Measurements from ENCODE around the gene GRIP2.
"Not testable (repeated sequence)": the region's sequence is repeated elsewhere in the genome, so short reads cannot be mapped to it uniquely, and the experiment has no call there.

Gene GRIP2

GRCh38 chr3:14520149-14520548 is 20.0 kb downstream of the GRIP2 start:
- DNase-seq (ENCODE audit: low read depth): no peak

DNA sequence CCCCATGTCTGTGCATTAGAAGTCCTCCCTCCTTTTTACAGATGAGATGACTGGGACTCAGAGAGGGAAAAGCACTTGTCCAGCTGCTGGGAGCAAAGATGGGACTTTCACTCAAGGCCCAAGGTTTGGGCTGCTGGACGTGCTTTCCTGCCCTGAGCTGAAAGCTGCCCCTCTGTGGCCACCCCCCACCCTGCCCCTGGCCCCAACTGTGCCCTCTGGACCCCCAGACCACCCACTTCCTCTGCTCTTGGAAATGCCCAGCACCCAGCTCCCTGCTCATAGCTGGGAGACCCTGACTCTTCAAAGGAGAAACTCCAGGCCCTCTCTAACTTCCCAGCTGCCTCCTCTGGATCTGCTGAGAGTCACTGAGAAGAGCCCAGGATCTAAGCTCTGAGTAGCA is 20.7 kb downstream of the GRIP2 start:
- no peak for DNase-seq (ENCODE audit: low read depth)

GRCh38 chr3:14518893-14519292 is 21.2 kb downstream of the GRIP2 start:
- no peak for DNase-seq (ENCODE audit: low read depth)

DNA sequence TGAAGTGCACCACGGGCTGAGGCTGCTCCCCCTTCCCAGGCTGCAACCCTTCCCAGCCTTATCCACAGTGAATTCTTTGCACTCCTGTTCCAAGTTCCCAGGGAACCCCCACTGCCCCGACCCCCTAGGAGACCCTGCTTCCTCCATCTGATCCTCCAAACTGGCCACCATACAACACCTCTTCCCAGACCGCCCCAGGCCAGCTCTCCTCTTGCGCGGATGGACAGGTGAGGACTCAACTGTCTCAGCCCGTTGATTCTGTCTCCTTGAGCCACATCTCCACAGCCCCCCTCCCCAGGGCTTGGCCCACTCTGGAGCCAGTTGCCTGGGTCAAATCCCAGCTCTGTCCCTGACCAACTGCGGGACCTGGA is 21.7 kb downstream of the GRIP2 start:
- no peak for DNase-seq (ENCODE audit: low read depth)

DNA sequence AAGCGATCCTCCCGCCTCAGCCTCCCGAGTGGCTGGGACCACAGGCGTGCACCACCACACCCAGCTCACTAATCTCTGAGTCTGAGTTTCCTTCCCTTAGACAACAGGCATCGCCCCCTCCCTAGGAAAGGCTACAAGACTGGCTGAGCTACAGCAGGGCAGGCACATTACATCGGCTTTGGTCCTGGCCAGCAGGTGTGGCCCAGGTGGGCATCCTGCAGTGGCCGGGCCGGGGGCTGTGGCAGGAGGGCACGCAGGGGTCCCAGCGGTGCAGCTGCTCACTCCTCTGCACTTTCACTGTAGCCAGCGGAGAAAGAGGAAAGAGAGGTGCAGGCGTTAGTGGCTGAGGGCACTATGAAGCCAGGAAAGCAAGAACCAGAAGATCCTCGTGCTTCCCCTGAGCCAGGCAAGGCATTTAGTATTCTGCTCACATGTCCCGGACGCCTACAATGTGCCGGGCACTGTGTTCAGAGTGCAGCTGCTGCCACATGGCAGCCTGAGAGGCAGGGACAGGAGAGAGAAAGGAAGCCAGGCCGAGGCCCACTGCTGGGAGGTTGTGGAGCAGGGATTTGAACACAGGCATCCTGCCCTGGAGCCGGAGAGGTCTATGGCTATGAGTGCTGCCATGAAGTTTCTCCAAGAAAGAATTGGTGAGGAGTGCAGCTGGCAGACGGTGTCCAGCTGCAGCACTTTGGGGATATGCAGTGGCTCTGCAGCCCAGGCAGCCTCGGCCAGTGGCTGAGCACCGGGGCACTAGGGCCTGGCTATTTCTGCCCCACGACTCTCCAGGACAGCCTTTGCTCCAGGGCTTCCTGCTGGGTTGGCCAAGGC is 22.3 kb downstream of the GRIP2 start:
- no peak for DNase-seq (ENCODE audit: low read depth)

- DNase-seq (ENCODE audit: low read depth): no peak
These were observed 23.3 kb downstream of the GRIP2 start for GRCh38 chr3:14516738-14517345.

- not testable (repeated sequence) for DNase-seq (ENCODE audit: low read depth)
These were observed 24.6 kb downstream of the GRIP2 start for GRCh38 chr3:14515526-14515925.

GRCh38 chr3:14514323-14514720 is 25.8 kb downstream of the GRIP2 start:
- DNase-seq (ENCODE audit: low read depth): no peak

- no peak for DNase-seq (ENCODE audit: low read depth)
These were observed 26.4 kb downstream of the GRIP2 start for GRCh38 chr3:14513566-14514322.

DNA sequence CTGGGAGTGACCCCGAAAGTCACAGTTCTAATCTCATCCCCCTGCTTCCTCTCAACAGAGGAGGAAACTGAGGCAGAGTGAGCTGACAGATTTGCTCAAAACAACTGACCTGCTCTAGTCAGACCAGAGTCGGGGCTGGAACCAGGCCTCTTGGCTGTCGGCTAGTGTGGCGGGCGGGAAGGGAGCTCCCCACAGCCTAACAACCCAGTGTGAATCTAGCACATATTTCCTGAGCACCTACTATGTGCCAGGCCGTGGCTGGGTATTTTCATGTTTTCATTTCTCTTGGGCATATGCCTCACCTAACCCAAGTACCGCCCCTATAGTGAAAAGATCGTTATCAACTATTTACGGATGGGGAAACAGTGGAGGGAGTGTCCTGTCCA is 27.2 kb downstream of the GRIP2 start:
- DNase-seq (ENCODE audit: low read depth): no peak

GRCh38 chr3:14512281-14512941 is 27.7 kb downstream of the GRIP2 start:
- DNase-seq (ENCODE audit: low read depth): no peak

GRCh38 chr3:14511623-14512280 is 28.4 kb downstream of the GRIP2 start:
- DNase-seq (ENCODE audit: low read depth): no peak

DNA sequence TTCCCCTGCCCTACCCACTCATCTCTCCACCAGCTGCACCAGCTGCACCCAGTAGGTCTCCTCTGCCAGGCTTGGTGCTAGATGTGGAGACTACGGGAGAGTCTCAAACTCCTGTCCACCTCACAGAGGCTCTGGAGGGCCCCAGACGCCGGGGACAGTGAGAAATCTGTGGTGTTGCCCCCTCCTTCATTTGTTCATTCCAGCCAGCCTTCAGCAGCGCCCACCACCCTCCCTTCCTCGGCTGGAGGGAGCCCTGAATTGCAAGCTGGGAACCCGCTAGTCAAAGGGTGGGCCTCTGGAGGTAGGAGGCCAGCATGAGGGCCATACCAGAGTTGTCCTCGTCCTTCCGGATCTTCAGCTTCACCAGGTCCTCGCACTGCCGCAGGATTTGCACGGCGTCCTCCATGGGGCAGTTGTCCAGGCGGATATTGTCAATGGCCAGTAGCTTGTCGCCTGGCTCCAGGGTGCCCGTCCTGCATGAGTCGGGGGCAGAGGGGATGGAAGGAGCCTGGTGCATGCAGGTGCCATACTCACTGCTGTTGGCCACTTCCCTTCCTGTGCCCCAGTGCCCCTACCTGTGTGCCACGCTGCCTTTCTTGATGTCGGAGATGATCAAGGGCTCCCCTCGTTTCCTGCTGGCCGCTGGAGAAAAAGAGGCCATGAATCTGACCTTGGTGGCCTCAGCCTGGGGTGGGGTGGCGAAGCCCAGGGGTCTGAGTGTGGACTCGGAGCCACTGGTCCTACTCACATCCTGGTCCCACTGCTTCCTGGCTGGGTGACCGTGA is 29.1 kb downstream of the GRIP2 start:
- DNase-seq (ENCODE audit: low read depth): no peak

DNA sequence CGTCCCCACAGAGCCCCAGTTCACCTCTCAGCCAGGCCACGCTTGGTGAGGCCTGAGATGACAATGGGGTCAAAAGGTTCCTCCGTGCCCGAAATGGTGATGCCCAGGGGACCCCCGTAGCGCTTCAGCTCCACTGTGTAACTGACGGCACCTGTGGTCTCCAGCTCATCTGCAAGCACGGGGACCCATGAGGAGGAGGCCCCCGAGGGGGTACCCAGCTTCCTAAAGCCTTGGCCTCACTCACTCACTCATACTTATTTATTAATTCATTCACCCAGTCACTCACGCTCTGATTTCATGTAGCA is 30.4 kb downstream of the GRIP2 start:
- no peak for DNase-seq (ENCODE audit: low read depth)

GRCh38 chr3:14508966-14509795 is 31.0 kb downstream of the GRIP2 start:
- peak; percentile 54 for DNase-seq (ENCODE audit: low read depth)

- DNase-seq (ENCODE audit: low read depth): no peak
These were observed 31.7 kb downstream of the GRIP2 start for GRCh38 chr3:14508505-14508819.

- no peak for DNase-seq (ENCODE audit: low read depth)
These were observed 32.2 kb downstream of the GRIP2 start for GRCh38 chr3:14507757-14508504.

- DNase-seq (ENCODE audit: low read depth): no peak
These were observed 32.8 kb downstream of the GRIP2 start for GRCh38 chr3:14507305-14507741.

DNA sequence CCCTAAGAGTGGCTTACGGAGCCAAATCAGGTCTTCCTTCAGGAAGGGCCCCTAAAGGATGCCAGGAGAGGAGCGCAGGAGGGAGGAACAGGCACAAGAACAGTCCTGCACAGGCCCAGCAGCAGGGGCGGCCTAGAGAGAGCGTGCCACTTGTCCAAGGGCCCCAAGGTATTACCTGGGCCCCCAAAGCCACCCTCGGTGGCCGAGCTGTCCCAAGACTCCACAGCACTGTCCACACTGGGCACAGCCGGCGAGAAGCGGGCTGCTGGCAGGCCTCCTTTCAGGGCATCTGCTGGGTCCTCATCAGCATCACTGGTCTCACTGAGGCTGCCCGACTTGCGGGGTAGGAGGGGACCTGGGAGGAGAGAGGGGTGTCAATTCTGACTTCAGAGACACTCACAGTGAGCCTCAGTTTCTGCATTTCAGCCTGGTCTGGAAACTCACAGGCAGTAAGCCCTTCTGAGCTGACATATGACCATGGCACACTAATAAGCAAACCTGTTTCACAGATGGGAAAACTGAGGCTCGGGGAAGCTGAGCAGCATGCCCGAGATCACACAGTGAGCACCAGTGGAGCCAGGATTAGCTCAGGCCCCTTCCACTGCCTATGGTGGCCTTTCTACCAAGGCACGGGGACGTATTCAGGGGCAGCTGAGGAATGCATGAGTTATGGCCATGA is 33.4 kb downstream of the GRIP2 start:
- DNase-seq (ENCODE audit: low read depth): no peak
